SK-N-SH (cell line): ENCODE data around the gene RFX1. TPM values are rescaled to one million over a fixed set of nuclear protein-coding genes. Genes with fewer than 3 reads are reported as not detected.

ENCODE experiments used
- CTCF ChIA-PET: fragments of 300-600, 350-600 bp; formaldehyde crosslinking; extraction: SDS; loops from one replicate; lab custom pipeline; 2021; lab: Yijun Ruan, JAX
- POLR2A ChIA-PET: fragments of 350-600 bp; sonication (Branson Sonifier 250); formaldehyde crosslinking; extraction: SDS; loops from one replicate; lab custom pipeline; 2020; ENCODE audit warnings: antibody characterized with exemption, inconsistent platforms; lab: Yijun Ruan, JAX
- DNase-seq: peaks from one replicate; pipeline ENCODE4 v3.0.0; 2012
- H2AFZ ChIP-seq: fragments of 200-600 bp; sonication (generic); 2 replicates; pipeline ENCODE4 v1.8.1; 2016; ENCODE audit warnings: antibody characterized with exemption, mild to moderate bottlenecking, low read depth
- H3F3A ChIP-seq: fragments of 200-600 bp; sonication (generic); replicated peaks from 2 replicates; pipeline ENCODE3; 2016; ENCODE audit warnings: antibody characterized with exemption, mild to moderate bottlenecking; ENCODE audit not compliant: insufficient read depth
- H3K27ac ChIP-seq, 2 experiments: fragments of 200-500 bp in 1 of 2; fragments of 200-600 bp in 1 of 2; sonication (Bioruptor generic) in 1 of 2; sonication (generic), shearing (Covaris generic) in 1 of 2; 2 replicates each; pipeline versions ENCODE4 v1.5.1 to v1.6.1; 2014 to 2016; ENCODE audit warnings: low read depth in 2 of 2, inconsistent platforms in 1 of 2, low read length in 1 of 2, mild to moderate bottlenecking in 1 of 2, mixed read lengths in 1 of 2
- H3K27me3 ChIP-seq: fragments of 200-600 bp; sonication (generic), shearing (Covaris generic); 2 replicates; pipeline ENCODE4 v1.6.1; 2016; ENCODE audit warnings: mixed run types; ENCODE audit not compliant: insufficient read depth
- H3K36me3 ChIP-seq, 2 experiments: fragments of 200-500 bp in 1 of 2; fragments of 200-600 bp in 1 of 2; sonication (Bioruptor generic) in 1 of 2; sonication (generic) in 1 of 2; replicated peaks in 1 of 2; 2 replicates each; pipeline versions ENCODE3 to v1.5.1; 2014 to 2016; ENCODE audit warnings: low read length in 1 of 2, mild to moderate bottlenecking in 1 of 2; ENCODE audit not compliant: insufficient read depth in 2 of 2, control insufficient read depth in 1 of 2
- H3K4me1 ChIP-seq, 2 experiments: fragments of 200-500 bp in 1 of 2; fragments of 200-600 bp in 1 of 2; sonication (Bioruptor generic) in 1 of 2; sonication (generic), shearing (Covaris generic) in 1 of 2; 2 replicates each; pipeline versions ENCODE4 v1.5.1 to v1.6.1; 2014 to 2016; ENCODE audit warnings: low read depth in 1 of 2, low read length in 1 of 2, mixed run types in 1 of 2; ENCODE audit not compliant: insufficient read depth in 2 of 2, control insufficient read depth in 1 of 2
- H3K4me2 ChIP-seq: fragments of 200-600 bp; sonication (generic), shearing (Covaris generic); 2 replicates; pipeline ENCODE4 v1.6.1; 2017; ENCODE audit warnings: mixed run types
- H3K4me3 ChIP-seq, 2 experiments: fragments of 200-500 bp in 1 of 2; fragments of 200-600 bp in 1 of 2; sonication (Bioruptor generic) in 1 of 2; sonication (generic), shearing (Covaris generic) in 1 of 2; 2 replicates each; pipeline versions ENCODE4 v1.5.1 to v1.8.1; 2014 to 2016; ENCODE audit warnings: low read depth in 2 of 2, inconsistent platforms in 1 of 2, low read length in 1 of 2, mild to moderate bottlenecking in 1 of 2, mixed read lengths in 1 of 2, moderate library complexity in 1 of 2
- H3K79me2 ChIP-seq: fragments of 200-600 bp; sonication (generic); 2 replicates; pipeline ENCODE4 v1.8.1; 2017; ENCODE audit warnings: mild to moderate bottlenecking; ENCODE audit not compliant: insufficient read depth
- H3K9ac ChIP-seq: fragments of 200-600 bp; sonication (generic); 2 replicates; pipeline ENCODE4 v1.6.1; 2017; ENCODE audit warnings: mixed run types
- H3K9me2 ChIP-seq: fragments of 200-600 bp; sonication (generic); 2 replicates; pipeline ENCODE4 v1.6.1; 2017; ENCODE audit warnings: mixed run types
- H3K9me3 ChIP-seq: fragments of 200-600 bp; sonication (generic); 2 replicates; pipeline ENCODE4 v1.6.1; 2017; ENCODE audit warnings: mixed run types, mild to moderate bottlenecking, moderate library complexity
- H4K20me1 ChIP-seq: fragments of 200-600 bp; sonication (generic); 2 replicates; pipeline ENCODE4 v1.6.1; 2017; ENCODE audit warnings: mild to moderate bottlenecking, mixed run types; ENCODE audit not compliant: insufficient read depth
- CHD2 ChIP-seq: fragments of 150-350 bp; IDR thresholded peaks from 2 replicates; pipeline ENCODE4 v1.6.1; 2018; ENCODE audit warnings: low read length; ENCODE audit not compliant: partially characterized antibody
- EP300 ChIP-seq, 2 experiments: IDR thresholded peaks; 2 replicates each; pipeline versions ENCODE4 v1.4.0 to v1.6.1; 2012; ENCODE audit warnings: borderline replicate concordance in 1 of 2, low read depth in 1 of 2, low read length in 1 of 2
- GABPA ChIP-seq: IDR thresholded peaks from 2 replicates; pipeline ENCODE4 v1.4.0; 2012; ENCODE audit warnings: low read depth, mild to moderate bottlenecking
- GATA2 ChIP-seq: sonication (generic); formaldehyde crosslinking; IDR thresholded peaks from 2 replicates; pipeline ENCODE4 v1.5.0; 2020; ENCODE audit warnings: mild to moderate bottlenecking, missing genetic modification reagents
- JUND ChIP-seq: IDR thresholded peaks from 2 replicates; pipeline ENCODE4 v1.4.0; 2012
- MEF2A ChIP-seq: IDR thresholded peaks from 2 replicates; pipeline ENCODE4 v1.4.0; 2012; ENCODE audit warnings: low read depth, borderline replicate concordance
- NRF1 ChIP-seq: IDR thresholded peaks from 2 replicates; pipeline ENCODE4 v1.6.1; 2012; ENCODE audit warnings: low read depth, mild to moderate bottlenecking, low read length
- PBX3 ChIP-seq: IDR thresholded peaks from 2 replicates; pipeline ENCODE4; 2012
- RXRA ChIP-seq: IDR thresholded peaks from 2 replicates; pipeline ENCODE4 v1.4.0; 2012; ENCODE audit warnings: low read depth, mild to moderate bottlenecking, borderline replicate concordance
- SIN3A ChIP-seq: IDR thresholded peaks from 2 replicates; pipeline ENCODE4 v1.6.1; 2012; ENCODE audit warnings: low read depth, mild to moderate bottlenecking, low read length, moderate library complexity, borderline replicate concordance
- SMC3 ChIP-seq: IDR thresholded peaks from 2 replicates; pipeline ENCODE4 v1.6.1; 2012; ENCODE audit warnings: low read depth, low read length, improper control_type of control experiment
- TAF1 ChIP-seq: IDR thresholded peaks from 2 replicates; pipeline ENCODE4 v1.6.1; 2012; ENCODE audit warnings: low read depth, mild to moderate bottlenecking, low read length, moderate library complexity, borderline replicate concordance
- USF1 ChIP-seq: IDR thresholded peaks from 2 replicates; pipeline ENCODE4 v1.4.0; 2012; ENCODE audit warnings: low read depth, borderline replicate concordance
- WGBS: methylation state at CpG from one replicate; pipeline ENCODE4 v1.1.6; 2017; ENCODE audit warnings: low lambda C conversion rate; 5-methylcytosine and 5-hydroxymethylcytosine counted together
- polyA plus RNA-seq, 3 experiments: library from polyadenylated mRNA; depleted of rRNA; stranded (reverse); fragments of >200 nt; gene quantifications; 2 replicates each; pipeline ENCODE4 v1.2.3, GENCODE V29; 2012
- TF ChIP-seq, protein P1 (sequence below): fragments of 150-350 bp; IDR thresholded peaks from 2 replicates; pipeline ENCODE4 v1.6.1; 2016; ENCODE audit warnings: mild to moderate bottlenecking, low read depth, low read length
- TF ChIP-seq, protein P2 (sequence below): fragments of 200-600 bp; sonication (generic); IDR thresholded peaks from 2 replicates; pipeline ENCODE4 v1.6.1; 2017; ENCODE audit warnings: antibody characterized with exemption, mild to moderate bottlenecking, moderate library complexity
- TF ChIP-seq, protein P3 (sequence below): IDR thresholded peaks from 2 replicates; pipeline ENCODE4 v1.4.0; 2012; ENCODE audit warnings: low read depth, borderline replicate concordance

RFX1 gene
- polyA plus RNA-seq, 1 of the 3 experiments (the other 2 are of a cell fraction) = 1.5 TPM

DNA sequence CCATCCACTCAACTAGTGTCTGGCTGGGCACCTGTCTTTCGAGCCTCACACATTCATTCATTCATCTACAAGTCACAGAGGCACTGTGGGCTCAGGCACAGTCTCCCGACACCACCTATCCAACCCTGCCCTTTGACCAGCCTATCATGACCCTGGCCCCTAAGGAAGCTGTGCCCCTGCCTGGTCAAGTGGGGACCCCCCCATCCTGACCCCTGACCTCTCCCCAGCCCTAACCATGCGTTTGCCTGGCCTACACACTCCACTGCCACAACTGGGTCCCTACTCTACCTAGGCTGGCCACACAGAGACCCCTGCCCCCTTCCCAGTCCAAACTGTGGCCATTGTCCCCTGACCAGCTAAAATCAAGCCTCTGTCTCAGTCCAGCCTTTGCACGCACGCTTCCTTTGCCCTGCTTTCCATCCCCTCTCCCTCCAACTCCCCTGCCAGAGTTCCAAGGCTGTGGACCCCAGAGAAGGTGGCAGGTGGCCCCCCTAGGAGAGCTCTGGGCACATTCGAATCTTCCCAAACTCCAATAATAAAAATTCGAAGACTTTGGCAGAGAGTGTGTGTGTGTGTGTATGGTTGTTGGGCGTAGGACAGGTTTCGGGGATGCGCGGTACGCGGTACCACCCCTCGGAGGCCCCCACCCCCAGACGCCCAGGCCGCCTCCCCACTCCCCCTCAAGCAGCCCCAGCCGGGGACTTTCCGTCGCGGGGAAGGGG, 25.0 kb upstream of the RFX1 start:
- WGBS = 58% methylated on average over 11 of the region's 20 CpGs
- DNase-seq = peak; percentile 36
- Histone ChIP-seq H3K27ac (peak overlapping the region in 1 of 2 experiments; percentile 40; a peak in 2 of 4 replicates), H3K36me3 (no peaks in the 10 kb centered on the region), H3K9me2 (no peaks in the 10 kb centered on the region), H3K79me2 (no peaks in the 10 kb centered on the region), H3K9me3 (no peaks in the 10 kb centered on the region), H2AFZ (peak overlapping the region; percentile 93), H3K9ac (peak overlapping the region; percentile 77), H3F3A (peaks cover 13% of the 10 kb centered on the region), H3K27me3 (no peaks in the 10 kb centered on the region)
- ChIA-PET CTCF (interaction anchor here (0.5 to 4.0 kb wide), 40 partner anchors 10 to 231 kb away, joined by 3 to 36 read pairs (median 4); partner anchors contain the start of genes DCAF15, MISP3, NANOS3 and PALM3), POLR2A (interaction anchor here (0.8 to 1.6 kb wide), 7 partner anchors 12 to 101 kb away, joined by 3 to 4 read pairs (median 3); partner anchors contain the start of genes PODNL1 and RFX1)
- TF ChIP-seq CHD2 (no peak), TAF1 (no peak), GABPA (no peak), GATA2 (no peak), USF1 (no peak), PBX3 (no peak), EP300 (IDR thresholded peaks at IDR 0.05; ENCODE audit: borderline replicate concordance in 1 of 2, low read depth in 1 of 2, low read length in 1 of 2) (no peak), NRF1 (no peak), JUND (no peak), SMC3 (no peak), MEF2A (no peak), SIN3A (no peak), RXRA (no peak)
- TF ChIP-seq, protein P1, sequence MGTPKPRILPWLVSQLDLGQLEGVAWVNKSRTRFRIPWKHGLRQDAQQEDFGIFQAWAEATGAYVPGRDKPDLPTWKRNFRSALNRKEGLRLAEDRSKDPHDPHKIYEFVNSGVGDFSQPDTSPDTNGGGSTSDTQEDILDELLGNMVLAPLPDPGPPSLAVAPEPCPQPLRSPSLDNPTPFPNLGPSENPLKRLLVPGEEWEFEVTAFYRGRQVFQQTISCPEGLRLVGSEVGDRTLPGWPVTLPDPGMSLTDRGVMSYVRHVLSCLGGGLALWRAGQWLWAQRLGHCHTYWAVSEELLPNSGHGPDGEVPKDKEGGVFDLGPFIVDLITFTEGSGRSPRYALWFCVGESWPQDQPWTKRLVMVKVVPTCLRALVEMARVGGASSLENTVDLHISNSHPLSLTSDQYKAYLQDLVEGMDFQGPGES = no peak
- TF ChIP-seq, protein P2, sequence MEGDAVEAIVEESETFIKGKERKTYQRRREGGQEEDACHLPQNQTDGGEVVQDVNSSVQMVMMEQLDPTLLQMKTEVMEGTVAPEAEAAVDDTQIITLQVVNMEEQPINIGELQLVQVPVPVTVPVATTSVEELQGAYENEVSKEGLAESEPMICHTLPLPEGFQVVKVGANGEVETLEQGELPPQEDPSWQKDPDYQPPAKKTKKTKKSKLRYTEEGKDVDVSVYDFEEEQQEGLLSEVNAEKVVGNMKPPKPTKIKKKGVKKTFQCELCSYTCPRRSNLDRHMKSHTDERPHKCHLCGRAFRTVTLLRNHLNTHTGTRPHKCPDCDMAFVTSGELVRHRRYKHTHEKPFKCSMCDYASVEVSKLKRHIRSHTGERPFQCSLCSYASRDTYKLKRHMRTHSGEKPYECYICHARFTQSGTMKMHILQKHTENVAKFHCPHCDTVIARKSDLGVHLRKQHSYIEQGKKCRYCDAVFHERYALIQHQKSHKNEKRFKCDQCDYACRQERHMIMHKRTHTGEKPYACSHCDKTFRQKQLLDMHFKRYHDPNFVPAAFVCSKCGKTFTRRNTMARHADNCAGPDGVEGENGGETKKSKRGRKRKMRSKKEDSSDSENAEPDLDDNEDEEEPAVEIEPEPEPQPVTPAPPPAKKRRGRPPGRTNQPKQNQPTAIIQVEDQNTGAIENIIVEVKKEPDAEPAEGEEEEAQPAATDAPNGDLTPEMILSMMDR = no peak
- TF ChIP-seq, protein P3, sequence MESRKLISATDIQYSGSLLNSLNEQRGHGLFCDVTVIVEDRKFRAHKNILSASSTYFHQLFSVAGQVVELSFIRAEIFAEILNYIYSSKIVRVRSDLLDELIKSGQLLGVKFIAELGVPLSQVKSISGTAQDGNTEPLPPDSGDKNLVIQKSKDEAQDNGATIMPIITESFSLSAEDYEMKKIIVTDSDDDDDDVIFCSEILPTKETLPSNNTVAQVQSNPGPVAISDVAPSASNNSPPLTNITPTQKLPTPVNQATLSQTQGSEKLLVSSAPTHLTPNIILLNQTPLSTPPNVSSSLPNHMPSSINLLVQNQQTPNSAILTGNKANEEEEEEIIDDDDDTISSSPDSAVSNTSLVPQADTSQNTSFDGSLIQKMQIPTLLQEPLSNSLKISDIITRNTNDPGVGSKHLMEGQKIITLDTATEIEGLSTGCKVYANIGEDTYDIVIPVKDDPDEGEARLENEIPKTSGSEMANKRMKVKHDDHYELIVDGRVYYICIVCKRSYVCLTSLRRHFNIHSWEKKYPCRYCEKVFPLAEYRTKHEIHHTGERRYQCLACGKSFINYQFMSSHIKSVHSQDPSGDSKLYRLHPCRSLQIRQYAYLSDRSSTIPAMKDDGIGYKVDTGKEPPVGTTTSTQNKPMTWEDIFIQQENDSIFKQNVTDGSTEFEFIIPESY = no peak
- TF ChIP-seq, all 33 proteins: peak for 0
- peak overlapping the region; percentile 98 for H3K4me2 ChIP-seq
- no peaks in the 10 kb centered on the region for H4K20me1 ChIP-seq
- peaks cover 0 to 3% of the 10 kb centered on the region in 2 experiments; a peak in 1 of 4 replicates for H3K4me1 ChIP-seq
- peak overlapping the region; percentile 60 to 80 for H3K4me3 ChIP-seq
